ENCODE measurements around the gene ADNP2. TPM values are rescaled to one million over a fixed set of nuclear protein-coding genes. Genes with fewer than 3 reads are reported as not detected.

The ADNP2 gene
- total RNA-seq, 4 donors from 2014 or later = 16.5 to 21.8 (median 16.8) TPM

GRCh38 chr18:80181642-80182461 lies 72.8 kb downstream of the ADNP2 start:
- Histone ChIP-seq H3K36me3 (no peaks in the 10 kb centered on the region), H3K27me3 (no peaks in the 10 kb centered on the region), H3K4me1 (peaks cover 0 to 29% (median 6%) of the 10 kb centered on the region in 4 donors), H3K27ac (peak overlapping the region in 1 of 4 donors; percentile 10), H3K4me3 (no peak overlapping the region), H3K9me3 (no peaks in the 10 kb centered on the region)
- TF ChIP-seq POLR2A (IDR thresholded peaks at IDR 0.05) = no peak
- no peak for TF ChIP-seq CTCF (IDR thresholded peaks at IDR 0.05)
- TF ChIP-seq EP300 (IDR thresholded peaks at IDR 0.05) = no peak
- WGBS, 2 donors = 69 to 70% methylated on average over 12 of the region's 12 CpGs
- DNase-seq (ENCODE audit: low spot score in 2 of 2) = no peak

- Histone ChIP-seq H3K27ac (no peak overlapping the region), H3K36me3 (no peaks in the 10 kb centered on the region), H3K4me3 (no peak overlapping the region), H3K9me3 (no peaks in the 10 kb centered on the region), H3K4me1 (peaks cover 0 to 29% (median 6%) of the 10 kb centered on the region in 4 donors), H3K27me3 (no peaks in the 10 kb centered on the region)
- DNase-seq (ENCODE audit: low spot score in 2 of 2) = no peak
- 61 to 67% methylated on average over 9 of the region's 9 CpGs for WGBS, 2 donors
- TF ChIP-seq EP300 (IDR thresholded peaks at IDR 0.05) = no peak
- no peak for TF ChIP-seq CTCF (IDR thresholded peaks at IDR 0.05)
- TF ChIP-seq POLR2A (IDR thresholded peaks at IDR 0.05) = no peak
These were observed 73.8 kb downstream of the ADNP2 start for GRCh38 chr18:80182855-80183254.

- H3K9me3 ChIP-seq = no peaks in the 10 kb centered on the region
- TF ChIP-seq POLR2A (IDR thresholded peaks at IDR 0.05) = no peak
- WGBS, 2 donors = 42 to 43% methylated on average over 13 of the region's 13 CpGs
These were observed 74.4 kb downstream of the ADNP2 start for GRCh38 chr18:80183273-80184050.

GRCh38 chr18:80184243-80184772 lies 75.2 kb downstream of the ADNP2 start:
- Histone ChIP-seq H3K4me1 (peaks cover 0 to 29% (median 6%) of the 10 kb centered on the region in 4 donors), H3K9me3 (no peaks in the 10 kb centered on the region), H3K4me3 (no peak overlapping the region), H3K27ac (no peak overlapping the region), H3K36me3 (no peaks in the 10 kb centered on the region), H3K27me3 (no peaks in the 10 kb centered on the region)
- DNase-seq (ENCODE audit: low spot score in 2 of 2) = no peak
- TF ChIP-seq POLR2A (IDR thresholded peaks at IDR 0.05) = no peak
- TF ChIP-seq EP300 (IDR thresholded peaks at IDR 0.05) = no peak
- no peak for TF ChIP-seq CTCF (IDR thresholded peaks at IDR 0.05)
- 93 to 96% methylated on average over 26 of the region's 26 CpGs for WGBS, 2 donors

More at GRCh38 chr18:80183273-80184050, 74.4 kb downstream of the ADNP2 start:
- Histone ChIP-seq H3K4me3 (no peak overlapping the region), H3K27ac (no peak overlapping the region), H3K27me3 (no peaks in the 10 kb centered on the region), H3K36me3 (no peaks in the 10 kb centered on the region), H3K4me1 (peaks cover 0 to 29% (median 6%) of the 10 kb centered on the region in 4 donors)
- DNase-seq (ENCODE audit: low spot score in 2 of 2) = no peak

GRCh38 chr18:80185545-80185944 lies 76.5 kb downstream of the ADNP2 start:
- H3K27me3 ChIP-seq = no peaks in the 10 kb centered on the region
- H3K4me1 ChIP-seq = peaks cover 0 to 27% (median 6%) of the 10 kb centered on the region in 4 donors
- H3K9me3 ChIP-seq = no peaks in the 10 kb centered on the region
- H3K36me3 ChIP-seq = no peaks in the 10 kb centered on the region
- H3K4me3 ChIP-seq = no peak overlapping the region
- H3K27ac ChIP-seq = no peak overlapping the region
- DNase-seq (ENCODE audit: low spot score in 2 of 2) = no peak
- TF ChIP-seq CTCF (IDR thresholded peaks at IDR 0.05) (no peak), POLR2A (IDR thresholded peaks at IDR 0.05) (no peak), EP300 (IDR thresholded peaks at IDR 0.05) (no peak)
- WGBS, 2 donors = 93 to 95% methylated on average over 12 of the region's 12 CpGs

Measured in tibial nerve (tissue), 4 donors.